GM12878 (cell line): Measurements from ENCODE around the gene MARK4.
"Not testable (repeated sequence)": the region's sequence is repeated elsewhere in the genome, so short reads cannot be mapped to it uniquely, and the experiment has no call there.

Source experiments
- CTCF ChIP-seq, 3 experiments: IDR thresholded peaks in 2 of 3; conservative IDR thresholded peaks in 1 of 3; 2 replicates each; pipeline ENCODE4 v1.5.1; 2011; ENCODE audit warnings: low read depth in 3 of 3, low read length in 3 of 3, mild to moderate bottlenecking in 3 of 3, control low read depth in 2 of 3, moderate library complexity in 2 of 3, inconsistent platforms in 1 of 3, mixed read lengths in 1 of 3; ENCODE audit not compliant: control insufficient read depth in 2 of 3, insufficient read depth in 1 of 3; ENCODE audit errors: extremely low read depth in 1 of 3
- EZH2 ChIP-seq: IDR thresholded peaks from 2 replicates; pipeline ENCODE4 v1.6.1; 2012; ENCODE audit warnings: low read depth, mild to moderate bottlenecking, control low read depth, inconsistent platforms, low read length, borderline replicate concordance; ENCODE audit not compliant: control insufficient read depth
- FOXK2 ChIP-seq: fragments of 450-650 bp; IDR thresholded peaks from 2 replicates; pipeline ENCODE4 v1.6.1; 2017; ENCODE audit warnings: mild to moderate bottlenecking, moderate library complexity
- ZNF274 ChIP-seq: IDR thresholded peaks from one replicate; pipeline ENCODE4 v1.8.0; 2011; ENCODE audit not compliant: insufficient read length, insufficient read depth
- TF ChIP-seq, protein P1 (sequence below): IDR thresholded peaks from 2 replicates; pipeline ENCODE4 v1.6.1; 2011; ENCODE audit warnings: mild to moderate bottlenecking, low read depth, low read length, moderate library complexity; ENCODE audit not compliant: insufficient replicate concordance

DNA sequence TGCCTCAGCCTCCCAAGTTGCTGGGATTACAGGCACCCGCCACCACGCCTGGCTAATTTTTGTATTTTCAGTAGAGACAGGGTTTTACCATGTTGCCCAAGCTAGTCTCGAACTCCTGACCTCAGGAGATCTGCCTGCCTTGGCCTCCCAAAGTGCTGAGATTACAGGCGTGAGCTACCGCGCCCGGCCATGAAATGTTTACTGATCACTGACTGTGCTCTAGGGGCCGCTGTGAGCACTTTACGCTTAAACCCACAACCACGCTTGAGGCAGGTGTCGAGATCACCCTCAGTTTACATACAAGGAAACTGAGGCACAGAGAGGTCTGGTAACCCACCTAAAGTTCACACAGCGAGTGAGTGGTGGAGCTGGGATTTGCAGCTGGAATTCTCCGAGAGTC, 18.9 kb downstream of the MARK4 start:
- TF ChIP-seq CTCF (IDR thresholded peaks at IDR 0.05 in 2 of 3, conservative IDR thresholded peaks at IDR 0.05 in 1 of 3; ENCODE audit: control insufficient read depth in 2 of 3, extremely low read depth in 1 of 3, insufficient read depth in 1 of 3, low read depth in 3 of 3, low read length in 3 of 3); FOXK2; EZH2; ZNF274: not testable (repeated sequence)
- TF ChIP-seq, protein P1, sequence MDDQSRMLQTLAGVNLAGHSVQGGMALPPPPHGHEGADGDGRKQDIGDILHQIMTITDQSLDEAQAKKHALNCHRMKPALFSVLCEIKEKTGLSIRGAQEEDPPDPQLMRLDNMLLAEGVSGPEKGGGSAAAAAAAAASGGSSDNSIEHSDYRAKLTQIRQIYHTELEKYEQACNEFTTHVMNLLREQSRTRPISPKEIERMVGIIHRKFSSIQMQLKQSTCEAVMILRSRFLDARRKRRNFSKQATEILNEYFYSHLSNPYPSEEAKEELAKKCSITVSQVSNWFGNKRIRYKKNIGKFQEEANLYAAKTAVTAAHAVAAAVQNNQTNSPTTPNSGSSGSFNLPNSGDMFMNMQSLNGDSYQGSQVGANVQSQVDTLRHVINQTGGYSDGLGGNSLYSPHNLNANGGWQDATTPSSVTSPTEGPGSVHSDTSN: not testable (repeated sequence)
